OCI-LY3 (cell line): ENCODE measurements around the gene DOK4.

Experiments
- CTCF ChIP-seq: fragments of 200-600, 300-600 bp; sonication (generic); IDR thresholded peaks from 2 replicates; pipeline ENCODE4 v1.5.1; 2014; ENCODE audit warnings: antibody characterized with exemption, low read length, low read depth
- EZH2phosphoT487 ChIP-seq: fragments of 200-600 bp; shearing (Covaris generic); IDR thresholded peaks from 2 replicates; pipeline ENCODE4 v1.6.1; 2018; ENCODE audit warnings: antibody characterized with exemption, mixed run types, low read depth

GRCh38 chr16:57522960-57523359, 36.7 kb upstream of the DOK4 start:
- TF ChIP-seq CTCF (no peak), EZH2phosphoT487 (no peak)
